GM18505 (cell line): ENCODE data around the gene ZNF497.
"Not testable (repeated sequence)": the region's sequence is repeated elsewhere in the genome, so short reads cannot be mapped to it uniquely, and the experiment has no call there.

Source experiments
- ATAC-seq: cut with Tn5 transposase; IDR thresholded peaks from one replicate; pipeline ENCODE4 v1.9.1; 2021; ENCODE audit not compliant: unreplicated experiment
- POLR2A ChIP-seq: IDR thresholded peaks from 4 replicates; pipeline ENCODE4 v1.6.1; 2011; ENCODE audit warnings: borderline replicate concordance; ENCODE audit not compliant: insufficient read depth, insufficient read length; ENCODE audit errors: extremely low read depth

Gene ZNF497

DNA sequence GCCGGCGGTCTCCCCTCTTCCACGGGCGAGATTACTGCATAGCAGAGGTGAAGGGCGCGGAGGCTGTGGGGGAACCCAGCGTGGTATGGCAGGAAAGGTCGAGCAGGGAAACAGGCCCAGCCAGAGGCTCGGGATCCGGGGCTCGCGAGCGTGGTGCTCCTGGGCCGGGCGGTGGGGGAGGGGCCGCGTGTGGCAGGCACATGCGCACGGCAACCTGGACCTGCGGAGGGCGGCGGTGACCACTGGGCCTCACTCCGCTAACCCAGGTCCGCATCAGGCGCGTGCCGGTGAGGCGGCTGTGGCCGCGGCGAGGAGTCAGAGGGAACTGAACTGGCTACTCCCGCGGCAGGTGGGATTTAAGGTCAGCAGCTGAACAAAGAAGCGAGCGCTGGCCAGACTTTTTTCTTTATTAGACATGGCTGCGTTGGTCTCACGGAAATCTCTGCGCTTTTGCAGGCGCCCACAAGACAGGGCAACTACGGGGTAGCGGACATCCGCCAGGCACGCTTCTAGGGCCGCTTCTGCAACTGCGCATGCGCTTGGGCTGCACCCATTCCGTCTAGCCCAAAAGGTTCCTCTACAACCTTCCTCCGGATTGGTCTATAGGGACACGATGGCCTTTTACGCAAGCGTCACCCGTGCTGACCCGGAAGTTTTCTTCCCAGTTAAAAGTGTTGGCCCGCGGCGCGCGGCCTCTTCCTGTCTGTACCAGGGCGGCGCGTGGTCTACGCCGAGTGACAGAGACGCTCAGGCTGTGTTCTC, 24.2 kb upstream of the ZNF497 start, which contains the start of gene RPS5:
Gene RPS5, plus strand, starts transcription at position 694 of the 762 bp plus-strand sequence. CDS start 869 bp downstream, outside the sequence.
- TF ChIP-seq POLR2A, result peak; percentile 98
- peak; percentile 77 for ATAC-seq

DNA sequence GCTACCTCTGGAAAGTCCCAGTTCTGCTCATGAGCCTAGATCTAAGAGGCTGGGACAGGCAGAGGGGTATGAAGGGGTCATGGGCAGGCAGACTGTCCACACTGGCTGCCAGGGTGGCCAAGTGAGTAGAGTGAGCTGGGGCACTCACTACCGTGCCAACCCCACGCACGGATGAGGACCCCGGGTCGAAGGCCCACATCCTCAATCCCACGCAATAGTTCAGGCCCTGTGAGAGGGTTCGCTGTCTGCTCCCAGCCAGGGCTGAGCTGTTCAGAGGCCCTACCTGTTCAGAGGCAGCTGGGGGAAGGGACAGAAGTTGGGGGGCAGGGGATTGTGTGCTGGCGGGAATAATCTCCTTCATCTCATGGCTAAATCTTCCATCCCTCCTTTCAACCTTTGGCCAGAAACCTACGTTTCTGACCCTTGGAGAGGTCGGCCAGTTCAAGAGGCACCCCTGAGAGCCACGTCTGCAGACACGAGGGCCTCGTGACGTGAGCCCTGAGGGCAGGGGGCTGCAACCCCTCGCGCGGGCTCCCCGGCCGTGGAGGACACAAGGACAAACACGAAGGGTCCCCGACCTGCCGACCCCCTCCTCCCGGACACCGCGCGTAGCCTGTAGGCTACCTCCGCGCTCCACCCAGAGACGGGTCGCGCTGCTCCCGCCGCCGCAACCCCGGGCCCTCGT, 23.5 kb upstream of the ZNF497 start:
- TF ChIP-seq POLR2A, result peak; percentile 53
- peak; percentile 8 for ATAC-seq

DNA sequence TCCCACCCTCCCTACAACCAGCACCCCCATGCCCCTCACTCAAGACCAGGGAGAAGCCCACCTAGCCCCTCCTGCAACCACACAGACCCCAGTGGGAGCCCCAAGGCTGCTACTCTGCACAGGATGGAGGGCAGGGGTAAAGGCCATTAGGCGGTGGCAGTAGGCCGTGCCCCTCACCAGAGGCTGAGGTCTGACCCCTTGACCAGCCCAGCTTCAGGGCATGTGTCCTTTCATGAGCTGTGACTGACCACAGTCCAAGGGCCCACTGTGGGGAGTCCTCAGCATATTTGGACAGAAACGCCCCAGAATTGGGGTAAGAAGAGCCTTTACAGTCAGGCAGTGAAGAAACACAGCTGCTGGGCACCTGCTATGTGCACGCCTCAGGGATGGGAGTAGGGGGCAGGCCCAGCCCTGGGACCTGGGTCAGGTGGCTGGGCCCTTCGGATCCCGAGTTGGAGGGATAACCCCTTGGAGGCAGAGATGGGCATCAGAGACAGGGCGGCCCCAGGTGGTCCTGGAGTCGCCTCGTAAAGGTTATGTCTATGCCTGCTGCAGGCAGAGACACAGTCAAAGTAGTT, 22.9 kb upstream of the ZNF497 start:
- no peak for TF ChIP-seq POLR2A
- no peak for ATAC-seq

DNA sequence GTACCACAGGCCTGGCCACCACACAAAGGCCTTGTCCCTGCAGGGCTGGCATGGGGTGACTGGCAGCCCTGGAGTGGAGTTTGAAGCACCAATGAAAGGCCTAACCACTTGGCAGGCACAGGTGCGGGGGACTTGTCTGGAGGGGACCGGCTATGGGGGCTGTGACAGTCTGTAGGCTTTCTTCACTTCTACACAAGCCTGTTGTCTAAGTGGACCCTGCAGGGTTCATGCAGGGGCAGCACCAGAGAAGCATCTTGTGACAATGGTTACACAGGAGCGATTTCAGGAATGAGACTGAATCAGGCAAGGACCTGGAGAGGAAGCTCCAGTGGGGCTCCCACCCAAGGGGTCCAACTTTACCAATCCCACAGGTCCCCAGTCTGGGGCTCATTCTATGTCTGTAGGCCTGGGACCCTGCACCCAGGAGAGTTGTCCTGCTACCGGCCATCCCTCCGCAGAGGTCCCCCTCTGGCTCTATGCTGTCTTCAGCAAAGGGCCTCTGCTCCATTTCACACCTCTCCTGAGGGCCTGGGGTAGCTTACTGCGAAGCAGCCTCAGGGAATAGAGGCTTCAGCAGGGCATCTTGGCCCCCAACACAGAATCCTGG, 20.5 kb upstream of the ZNF497 start:
- no peak for ATAC-seq
- TF ChIP-seq POLR2A, result no peak

DNA sequence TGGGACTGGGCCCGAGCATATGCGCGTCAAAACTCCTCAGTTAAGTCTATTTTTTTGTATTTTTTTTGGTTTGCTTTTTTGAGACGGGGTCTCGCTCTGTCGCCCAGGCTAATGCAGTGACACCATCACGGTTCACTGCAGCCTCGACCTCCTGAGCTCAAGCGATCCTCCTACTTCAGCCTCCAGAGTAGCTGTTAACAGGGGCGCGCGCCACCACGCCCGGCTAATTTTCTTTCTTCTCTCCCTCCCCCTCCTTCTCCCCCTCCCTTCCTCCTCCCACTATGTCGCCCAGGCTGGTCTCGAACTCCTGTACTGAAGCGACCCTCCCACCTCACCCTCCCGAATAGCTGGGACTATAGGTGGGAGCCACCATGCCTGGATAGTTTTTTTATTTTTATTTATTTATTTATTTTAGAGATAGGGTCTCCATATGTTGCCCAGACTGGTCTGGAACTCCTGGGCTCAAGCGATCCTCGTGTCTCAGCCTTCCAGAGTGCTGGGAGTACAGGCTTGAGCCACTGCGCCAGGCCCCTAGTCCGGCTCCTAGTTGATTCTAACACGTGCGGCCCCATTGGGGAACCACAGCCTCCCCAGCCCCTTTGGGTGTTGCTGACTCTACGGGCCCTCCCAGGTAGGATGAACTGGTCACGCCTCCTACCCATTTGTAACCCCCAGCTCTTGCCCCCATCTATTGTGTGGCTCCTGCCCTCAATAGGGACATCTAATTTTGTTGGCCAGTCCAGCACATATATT, 19.1 kb upstream of the ZNF497 start:
- no peak for TF ChIP-seq POLR2A
- ATAC-seq, result no peak

DNA sequence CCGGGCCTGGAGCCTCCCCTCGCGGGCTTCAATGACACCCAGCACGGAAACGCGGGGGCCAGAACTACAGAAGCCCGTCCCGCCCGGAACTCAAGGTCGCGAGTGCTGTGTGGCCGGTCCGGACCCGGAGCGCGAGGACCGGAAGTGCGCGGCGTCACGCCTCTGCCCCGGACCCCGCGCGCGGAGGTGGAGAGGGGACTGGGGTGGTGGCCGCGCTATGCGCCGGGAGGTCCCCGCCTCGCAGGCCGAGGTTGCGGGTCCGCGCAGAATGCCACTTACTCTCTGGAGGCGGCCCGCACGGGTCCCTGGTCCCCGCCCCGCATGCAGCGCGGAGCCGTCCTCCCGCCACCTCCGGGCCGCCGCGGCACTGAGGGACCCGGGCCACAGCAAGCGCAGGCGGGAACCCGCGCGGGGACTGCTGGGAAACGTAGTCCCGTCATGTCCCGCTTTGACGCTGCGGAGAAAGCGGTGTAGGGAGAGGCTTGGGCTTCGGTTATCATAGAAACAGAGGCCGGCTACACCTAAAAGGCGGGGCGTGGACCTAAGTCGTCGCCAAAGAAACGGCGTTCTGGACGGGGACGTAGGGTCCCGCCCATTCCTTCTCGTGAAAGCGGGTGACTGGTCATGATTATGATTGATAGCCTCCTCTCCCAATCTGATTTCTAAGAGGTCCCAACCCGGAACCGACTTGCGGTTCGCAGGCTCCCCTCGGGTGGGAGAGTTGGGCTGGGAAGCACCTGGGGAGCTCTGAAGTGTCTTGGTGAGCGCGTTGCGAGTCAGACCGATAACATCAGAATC, 18.3 kb upstream of the ZNF497 start, which contains the start of gene ZNF837:
Gene ZNF837, minus strand, starts transcription at position 369 of the 798 bp plus-strand sequence. CDS start 11,698 bp downstream, outside the sequence.
- ATAC-seq, result peak; percentile 77
- peak; percentile 73 for TF ChIP-seq POLR2A

DNA sequence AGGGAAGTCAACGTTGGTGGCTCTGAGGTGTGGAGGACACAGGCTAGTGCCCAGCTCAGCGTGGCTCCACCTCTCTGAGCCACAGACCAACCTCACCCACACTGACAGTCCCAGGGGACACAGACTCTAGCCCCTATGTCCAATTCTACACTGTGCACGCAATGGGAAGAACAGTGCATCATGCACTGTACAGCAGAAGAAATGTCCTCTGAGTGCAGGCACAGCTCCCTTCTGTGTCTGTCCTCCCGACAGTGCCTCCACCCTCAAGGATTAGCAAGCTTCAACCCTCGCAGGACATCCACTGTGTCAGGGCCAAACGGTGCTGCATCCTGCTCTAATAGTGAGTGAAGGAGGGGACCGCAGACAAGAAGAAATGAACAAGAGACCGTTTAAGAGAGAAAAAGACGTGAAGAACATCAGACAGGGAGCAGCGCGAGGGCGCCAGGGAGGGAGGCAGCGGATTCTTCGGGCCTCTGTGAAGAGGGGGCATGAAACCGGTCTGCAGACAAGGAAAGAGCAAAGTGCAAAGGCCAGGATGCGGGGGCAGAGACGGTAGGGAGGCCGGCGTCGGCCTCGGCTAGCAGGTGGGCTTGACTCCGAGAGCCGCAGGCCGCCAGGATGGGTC, 17.6 kb upstream of the ZNF497 start:
- TF ChIP-seq POLR2A, result no peak
- no peak for ATAC-seq

DNA sequence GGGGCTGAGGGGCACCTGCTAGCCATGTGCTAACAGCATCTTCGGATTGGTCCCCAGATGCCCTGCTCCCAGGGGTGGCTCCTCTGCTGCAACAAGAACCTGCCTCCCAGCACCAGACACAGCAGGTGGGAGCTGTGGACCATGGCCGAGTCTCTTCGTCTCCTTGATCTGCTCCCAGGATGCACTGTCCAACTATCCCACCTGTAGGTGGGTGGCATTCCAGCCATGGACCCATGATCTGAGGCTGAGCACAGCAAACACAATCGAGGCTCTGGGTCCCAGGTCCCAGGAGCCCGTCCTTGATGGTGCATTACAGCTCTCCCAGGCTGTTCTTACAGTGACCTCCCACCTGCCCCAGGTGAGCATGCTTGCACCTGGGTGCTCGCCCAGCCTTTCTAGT, 16.7 kb upstream of the ZNF497 start:
- no peak for TF ChIP-seq POLR2A
- ATAC-seq, result no peak

DNA sequence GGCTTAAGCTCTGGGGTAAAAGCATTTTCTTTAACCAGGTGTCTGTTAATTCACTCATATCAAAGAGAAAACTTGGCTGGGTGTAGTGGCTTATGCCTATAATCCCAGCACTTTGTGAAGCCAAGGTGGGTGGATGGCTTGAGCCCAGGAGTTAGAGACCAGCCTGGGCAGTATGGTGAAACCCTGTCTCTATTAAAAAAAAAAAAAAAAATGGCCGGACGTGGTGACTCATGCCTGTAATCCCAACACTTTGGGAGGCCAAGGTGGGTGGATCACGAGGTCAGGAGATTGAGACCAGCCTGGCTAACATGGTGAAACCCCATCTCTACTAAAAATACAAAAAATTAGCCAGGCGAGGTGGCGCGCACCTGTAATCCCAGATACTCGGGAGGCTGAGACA, 14.2 kb upstream of the ZNF497 start:
- not testable (repeated sequence) for ATAC-seq

DNA sequence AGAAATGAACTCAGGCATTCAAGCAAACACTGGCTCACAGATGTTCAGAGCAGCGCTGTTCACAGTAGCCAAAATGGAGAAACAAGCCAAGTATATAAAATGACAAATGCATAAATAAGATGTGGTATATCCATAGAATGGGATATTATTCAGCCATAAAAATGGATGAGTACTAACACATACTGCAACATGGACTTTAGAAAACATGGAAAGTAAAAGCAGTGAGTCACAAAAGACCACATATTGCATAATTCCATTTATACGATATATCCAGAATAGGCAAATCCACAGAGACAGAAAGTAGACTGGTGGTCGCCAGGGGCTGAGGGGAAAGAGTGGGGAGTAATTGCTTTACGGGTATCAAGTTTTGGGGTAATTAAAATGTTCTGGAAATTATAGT, 11.6 kb upstream of the ZNF497 start:
- no peak for ATAC-seq
- TF ChIP-seq POLR2A, result no peak

DNA sequence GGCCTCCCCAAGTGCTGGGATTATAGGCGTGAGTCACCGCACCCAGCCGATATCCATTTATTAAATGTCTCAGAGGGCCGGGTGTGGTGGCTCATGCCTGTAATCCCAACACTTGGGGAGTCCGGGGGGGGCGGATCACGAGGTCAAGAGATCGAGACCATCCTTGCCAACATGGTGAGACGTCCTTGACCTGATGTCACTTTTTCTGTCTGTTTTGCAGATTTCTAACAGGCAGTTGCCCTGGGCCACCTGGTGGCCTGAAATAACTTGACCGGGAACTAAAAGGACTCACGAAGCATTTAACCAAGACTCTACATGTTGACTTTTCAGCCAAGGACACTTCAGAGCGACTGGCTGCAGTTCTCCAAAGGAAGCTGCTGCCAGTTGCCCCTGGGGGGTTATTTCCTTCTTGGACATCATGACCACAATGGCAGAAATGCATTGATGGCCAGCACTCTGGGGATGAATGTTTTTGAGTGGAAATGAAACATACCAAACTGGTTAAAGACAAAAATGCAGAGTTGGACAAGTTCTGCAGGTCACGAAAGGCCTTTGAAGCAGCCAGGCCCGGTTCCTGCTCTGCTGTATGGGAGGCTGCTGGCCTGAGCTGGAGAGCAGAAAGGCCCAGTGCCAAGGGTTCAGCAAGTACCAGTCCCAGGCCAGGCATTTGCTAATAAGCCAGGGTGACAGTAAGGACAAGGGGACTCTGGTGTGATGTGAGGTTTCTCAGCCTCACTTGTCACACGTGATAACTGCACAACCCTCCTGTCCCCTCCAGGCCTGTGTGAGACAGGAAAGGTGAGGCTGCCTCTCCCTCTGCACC, 10.0 kb upstream of the ZNF497 start:
- TF ChIP-seq POLR2A, result no peak
- no peak for ATAC-seq
